ENCODE data around the gene ZNF544.

The ZNF544 gene

GRCh38 chr19:58262922-58263296, 34.2 kb downstream of the ZNF544 start:
- H3K4me1 ChIP-seq (ENCODE audit: control insufficient read depth, insufficient read depth, low read length) = no peaks in the 10 kb centered on the region
- peak overlapping the region; percentile 17 for H3K4me3 ChIP-seq (ENCODE audit: low read length)
- peaks cover 57% of the 10 kb centered on the region for H3K36me3 ChIP-seq (ENCODE audit: control insufficient read depth, insufficient read depth, low read length)
- H3K27me3 ChIP-seq (ENCODE audit: control insufficient read depth, insufficient read depth, low read length) = no peaks in the 10 kb centered on the region
- no peak overlapping the region for H3K9ac ChIP-seq (ENCODE audit: low read length)
- no peak overlapping the region for H3K27ac ChIP-seq (ENCODE audit: low read depth, low read length)

- H3K9ac ChIP-seq (ENCODE audit: low read length) = no peak overlapping the region
- peaks cover 41% of the 10 kb centered on the region for H3K36me3 ChIP-seq (ENCODE audit: control insufficient read depth, insufficient read depth, low read length)
- H3K27me3 ChIP-seq (ENCODE audit: control insufficient read depth, insufficient read depth, low read length) = no peaks in the 10 kb centered on the region
- H3K27ac ChIP-seq (ENCODE audit: low read depth, low read length) = no peak overlapping the region
- H3K4me3 ChIP-seq (ENCODE audit: low read length) = no peak overlapping the region
- H3K4me1 ChIP-seq (ENCODE audit: control insufficient read depth, insufficient read depth, low read length) = no peaks in the 10 kb centered on the region
Observed at GRCh38 chr19:58265100-58265499, 36.4 kb downstream of the ZNF544 start.

- Histone ChIP-seq H3K36me3 (ENCODE audit: control insufficient read depth, insufficient read depth, low read length) (peaks cover 19% of the 10 kb centered on the region), H3K4me3 (ENCODE audit: low read length) (no peak overlapping the region), H3K27ac (ENCODE audit: low read depth, low read length) (no peak overlapping the region), H3K27me3 (ENCODE audit: control insufficient read depth, insufficient read depth, low read length) (no peaks in the 10 kb centered on the region), H3K9ac (ENCODE audit: low read length) (no peak overlapping the region), H3K4me1 (ENCODE audit: control insufficient read depth, insufficient read depth, low read length) (no peaks in the 10 kb centered on the region)
Observed at GRCh38 chr19:58268344-58268743, 39.6 kb downstream of the ZNF544 start.

- H3K27me3 ChIP-seq (ENCODE audit: control insufficient read depth, insufficient read depth, low read length) = no peaks in the 10 kb centered on the region
- peaks cover 10% of the 10 kb centered on the region for H3K36me3 ChIP-seq (ENCODE audit: control insufficient read depth, insufficient read depth, low read length)
- no peak overlapping the region for H3K4me3 ChIP-seq (ENCODE audit: low read length)
- H3K27ac ChIP-seq (ENCODE audit: low read depth, low read length) = no peak overlapping the region
- H3K9ac ChIP-seq (ENCODE audit: low read length) = no peak overlapping the region
- peaks cover 3% of the 10 kb centered on the region for H3K4me1 ChIP-seq (ENCODE audit: control insufficient read depth, insufficient read depth, low read length)
Observed at GRCh38 chr19:58274771-58275201, 46.1 kb downstream of the ZNF544 start.

- Histone ChIP-seq H3K4me1 (ENCODE audit: control insufficient read depth, insufficient read depth, low read length) (peaks cover 3% of the 10 kb centered on the region), H3K9ac (ENCODE audit: low read length) (no peak overlapping the region), H3K36me3 (ENCODE audit: control insufficient read depth, insufficient read depth, low read length) (peaks cover 10% of the 10 kb centered on the region), H3K4me3 (ENCODE audit: low read length) (no peak overlapping the region), H3K27ac (ENCODE audit: low read depth, low read length) (no peak overlapping the region), H3K27me3 (ENCODE audit: control insufficient read depth, insufficient read depth, low read length) (no peaks in the 10 kb centered on the region)
Observed at GRCh38 chr19:58275564-58275963, 46.9 kb downstream of the ZNF544 start.

GRCh38 chr19:58277197-58277596, 48.5 kb downstream of the ZNF544 start:
- peaks cover 4% of the 10 kb centered on the region for H3K36me3 ChIP-seq (ENCODE audit: control insufficient read depth, insufficient read depth, low read length)

GRCh38 chr19:58277748-58278540, 49.2 kb downstream of the ZNF544 start:
- Histone ChIP-seq H3K9ac (ENCODE audit: low read length) (peak overlapping the region; percentile 60), H3K36me3 (ENCODE audit: control insufficient read depth, insufficient read depth, low read length) (peaks cover 4% of the 10 kb centered on the region), H3K4me1 (ENCODE audit: control insufficient read depth, insufficient read depth, low read length) (peaks cover 3% of the 10 kb centered on the region), H3K27me3 (ENCODE audit: control insufficient read depth, insufficient read depth, low read length) (no peaks in the 10 kb centered on the region), H3K4me3 (ENCODE audit: low read length) (peak overlapping the region; percentile 84), H3K27ac (ENCODE audit: low read depth, low read length) (peak overlapping the region; percentile 88)

More at GRCh38 chr19:58277197-58277596, 48.5 kb downstream of the ZNF544 start:
- Histone ChIP-seq H3K4me1 (ENCODE audit: control insufficient read depth, insufficient read depth, low read length) (peaks cover 3% of the 10 kb centered on the region), H3K27ac (ENCODE audit: low read depth, low read length) (no peak overlapping the region), H3K27me3 (ENCODE audit: control insufficient read depth, insufficient read depth, low read length) (no peaks in the 10 kb centered on the region), H3K9ac (ENCODE audit: low read length) (no peak overlapping the region), H3K4me3 (ENCODE audit: low read length) (no peak overlapping the region)

GRCh38 chr19:58278541-58279041, 49.9 kb downstream of the ZNF544 start, which contains the start of gene ZNF8:
ZNF8 (plus strand) TSS chr19:58278955; CDS start chr19:58279082, 127 bp downstream.
- H3K4me3 ChIP-seq (ENCODE audit: low read length) = peak within 1 kb of the TSS; percentile 84
- H3K4me1 ChIP-seq (ENCODE audit: control insufficient read depth, insufficient read depth, low read length) = peaks cover 3% of the 10 kb centered on the region
- H3K27ac ChIP-seq (ENCODE audit: low read depth, low read length) = peak within 1 kb of the TSS; percentile 88
- peaks cover 4% of the 10 kb centered on the region for H3K36me3 ChIP-seq (ENCODE audit: control insufficient read depth, insufficient read depth, low read length)
- no peaks in the 10 kb centered on the region for H3K27me3 ChIP-seq (ENCODE audit: control insufficient read depth, insufficient read depth, low read length)
- peak within 1 kb of the TSS; percentile 66 for H3K9ac ChIP-seq (ENCODE audit: low read length)

GRCh38 chr19:58279042-58279924, 50.6 kb downstream of the ZNF544 start:
- Histone ChIP-seq H3K27me3 (ENCODE audit: control insufficient read depth, insufficient read depth, low read length) (no peaks in the 10 kb centered on the region), H3K4me1 (ENCODE audit: control insufficient read depth, insufficient read depth, low read length) (peaks cover 3% of the 10 kb centered on the region), H3K36me3 (ENCODE audit: control insufficient read depth, insufficient read depth, low read length) (peaks cover 4% of the 10 kb centered on the region), H3K9ac (ENCODE audit: low read length) (peak overlapping the region; percentile 66), H3K4me3 (ENCODE audit: low read length) (peak overlapping the region; percentile 84), H3K27ac (ENCODE audit: low read depth, low read length) (peak overlapping the region; percentile 88)

GRCh38 chr19:58279925-58280316, 51.2 kb downstream of the ZNF544 start:
- peak overlapping the region; percentile 84 for H3K4me3 ChIP-seq (ENCODE audit: low read length)
- no peak overlapping the region for H3K27ac ChIP-seq (ENCODE audit: low read depth, low read length)
- H3K36me3 ChIP-seq (ENCODE audit: control insufficient read depth, insufficient read depth, low read length) = peaks cover 4% of the 10 kb centered on the region
- no peak overlapping the region for H3K9ac ChIP-seq (ENCODE audit: low read length)
- H3K4me1 ChIP-seq (ENCODE audit: control insufficient read depth, insufficient read depth, low read length) = peaks cover 3% of the 10 kb centered on the region
- no peaks in the 10 kb centered on the region for H3K27me3 ChIP-seq (ENCODE audit: control insufficient read depth, insufficient read depth, low read length)

GRCh38 chr19:58284199-58284598, 55.5 kb downstream of the ZNF544 start:
- Histone ChIP-seq H3K9ac (ENCODE audit: low read length) (no peak overlapping the region), H3K4me3 (ENCODE audit: low read length) (no peak overlapping the region), H3K4me1 (ENCODE audit: control insufficient read depth, insufficient read depth, low read length) (peaks cover 3% of the 10 kb centered on the region), H3K36me3 (ENCODE audit: control insufficient read depth, insufficient read depth, low read length) (peaks cover 26% of the 10 kb centered on the region), H3K27ac (ENCODE audit: low read depth, low read length) (no peak overlapping the region), H3K27me3 (ENCODE audit: control insufficient read depth, insufficient read depth, low read length) (no peaks in the 10 kb centered on the region)

- peaks cover 48% of the 10 kb centered on the region for H3K36me3 ChIP-seq (ENCODE audit: control insufficient read depth, insufficient read depth, low read length)
- H3K4me1 ChIP-seq (ENCODE audit: control insufficient read depth, insufficient read depth, low read length) = no peaks in the 10 kb centered on the region
- no peak overlapping the region for H3K4me3 ChIP-seq (ENCODE audit: low read length)
- H3K27me3 ChIP-seq (ENCODE audit: control insufficient read depth, insufficient read depth, low read length) = no peaks in the 10 kb centered on the region
- H3K9ac ChIP-seq (ENCODE audit: low read length) = no peak overlapping the region
- H3K27ac ChIP-seq (ENCODE audit: low read depth, low read length) = no peak overlapping the region
Observed at GRCh38 chr19:58291943-58292342, 63.2 kb downstream of the ZNF544 start.

Measured in rectal smooth muscle tissue (tissue), 1 donor.